NCI-H1105 (cell line): ENCODE data around the gene SCN3B.

ENCODE experiments used
- DNase-seq: peaks from one replicate; lab custom pipeline; 2025; lab: John Stamatoyannopoulos, UW

SCN3B gene

DNA sequence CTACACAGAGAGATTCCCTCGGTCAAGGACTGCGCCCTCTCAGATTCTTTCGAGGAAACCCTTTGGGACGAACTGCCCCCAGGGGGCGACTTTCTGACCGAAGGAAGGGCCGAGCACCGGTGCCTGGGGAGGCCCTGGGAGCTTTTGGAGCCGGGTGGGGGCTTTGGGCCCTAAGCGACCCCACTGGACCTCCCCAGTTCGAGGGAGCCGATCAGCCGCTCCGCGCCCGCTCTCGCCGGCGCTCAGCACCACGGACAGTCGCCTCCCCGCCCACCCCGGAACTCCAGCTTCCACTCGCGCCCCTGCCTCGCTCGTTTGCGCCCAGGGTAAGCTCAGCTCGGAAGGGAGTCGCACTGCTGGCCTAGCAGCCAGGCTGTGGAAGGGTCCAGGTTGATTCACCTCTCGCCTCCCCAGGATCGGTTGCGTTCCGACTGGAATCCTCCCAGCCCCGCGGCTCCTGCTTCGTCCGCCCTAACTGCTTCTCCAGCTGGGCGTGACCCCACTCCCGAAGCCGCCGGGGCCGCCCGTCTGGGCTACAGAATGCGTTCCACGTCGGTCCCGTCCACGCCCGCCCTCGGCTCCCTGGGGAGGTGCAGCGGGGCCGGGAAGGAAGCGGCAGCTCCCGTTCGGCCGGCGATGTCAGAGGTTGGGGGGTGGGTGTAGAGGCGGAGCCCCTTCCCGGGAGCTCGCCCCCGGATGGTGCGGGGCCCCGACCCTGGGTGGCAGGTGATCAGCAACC is 428 bp downstream of the SCN3B start:
- DNase-seq: peak; percentile 75

DNA sequence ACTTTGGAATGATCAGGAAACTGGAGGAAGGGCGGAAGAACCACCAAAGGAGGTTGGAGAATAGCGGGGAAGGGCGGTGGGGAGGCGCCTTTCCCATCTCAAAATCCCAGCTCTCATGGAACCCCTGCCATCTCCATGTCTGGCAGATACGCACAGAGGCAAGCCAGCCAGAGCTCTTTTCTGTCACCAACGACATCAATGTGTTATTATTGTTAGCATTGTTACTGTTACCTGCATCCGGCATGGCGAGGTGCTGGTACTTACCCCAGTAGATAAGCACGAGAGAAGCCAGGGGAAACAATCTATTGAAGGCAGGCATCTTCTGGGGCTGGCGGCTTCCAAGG is 969 bp downstream of the SCN3B start:
- DNase-seq: no peak

DNA sequence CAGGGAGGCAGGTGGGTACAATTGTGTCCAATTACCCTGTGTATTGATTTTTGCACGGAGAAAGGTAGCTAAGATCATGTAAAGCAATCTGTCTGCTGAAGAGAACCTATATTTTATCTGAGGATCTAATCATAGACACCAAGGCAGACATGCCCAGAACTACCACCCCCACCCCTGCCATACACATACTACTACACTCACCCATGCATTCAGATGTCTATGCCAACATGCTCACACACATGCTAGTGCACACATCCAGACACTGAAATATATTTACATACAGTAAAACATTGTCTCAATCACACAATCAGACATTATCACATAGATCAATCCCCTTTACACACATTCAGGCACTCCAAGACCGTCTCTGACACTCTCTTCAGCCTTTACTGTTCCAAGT is 1.8 kb downstream of the SCN3B start:
- DNase-seq: no peak

DNA sequence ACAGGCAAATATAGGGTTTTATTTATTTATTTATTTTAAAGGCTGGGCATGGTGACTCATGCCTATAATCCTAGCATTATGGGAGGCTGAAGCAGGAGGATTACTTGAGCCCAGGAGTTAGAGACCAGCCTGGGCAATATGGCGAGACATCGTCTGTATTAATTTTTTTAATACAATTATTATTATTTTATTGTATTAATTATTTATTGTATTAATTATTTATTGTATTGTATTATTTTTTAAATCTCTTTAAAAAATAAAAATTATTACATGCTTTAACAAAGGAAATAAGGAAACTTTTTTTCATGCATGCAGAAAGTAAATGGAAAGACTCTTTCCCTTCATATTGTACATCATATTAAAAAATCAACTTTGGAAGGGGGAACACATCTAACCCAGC is 3.5 kb downstream of the SCN3B start:
- no peak for DNase-seq

DNA sequence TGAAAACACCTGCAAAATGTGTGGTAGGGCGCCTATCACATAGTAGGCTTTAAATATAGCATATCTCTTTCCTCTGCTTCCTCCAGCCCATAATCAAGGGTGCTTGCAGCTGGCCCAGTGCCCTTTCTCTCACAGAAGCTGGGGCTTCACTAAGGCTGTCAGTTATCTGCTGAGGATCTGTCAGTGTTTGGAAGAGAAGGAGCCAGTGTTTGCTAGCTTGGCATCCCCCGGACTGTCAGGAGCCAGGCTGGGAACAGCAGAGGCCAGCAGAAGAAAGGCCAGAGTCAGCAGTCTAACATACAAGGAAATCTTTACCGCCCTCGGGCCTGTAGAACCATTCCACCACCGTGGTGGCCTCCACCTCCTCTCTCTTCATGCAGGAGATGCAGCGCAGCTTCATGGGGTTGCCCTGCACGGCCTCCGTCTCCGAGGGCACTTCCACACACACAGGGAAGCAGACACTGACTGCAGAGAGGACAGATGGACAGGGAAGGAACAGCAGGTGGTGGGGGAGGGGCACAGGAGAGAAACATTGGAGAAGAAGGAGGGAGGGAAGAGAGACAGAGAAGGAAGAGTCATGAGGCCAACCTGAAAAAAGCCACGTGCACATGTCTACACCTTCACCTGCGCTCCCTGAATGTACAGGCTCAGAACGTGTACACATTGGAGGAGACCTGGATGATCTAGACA is 9.0 kb downstream of the SCN3B start:
- DNase-seq: no peak

DNA sequence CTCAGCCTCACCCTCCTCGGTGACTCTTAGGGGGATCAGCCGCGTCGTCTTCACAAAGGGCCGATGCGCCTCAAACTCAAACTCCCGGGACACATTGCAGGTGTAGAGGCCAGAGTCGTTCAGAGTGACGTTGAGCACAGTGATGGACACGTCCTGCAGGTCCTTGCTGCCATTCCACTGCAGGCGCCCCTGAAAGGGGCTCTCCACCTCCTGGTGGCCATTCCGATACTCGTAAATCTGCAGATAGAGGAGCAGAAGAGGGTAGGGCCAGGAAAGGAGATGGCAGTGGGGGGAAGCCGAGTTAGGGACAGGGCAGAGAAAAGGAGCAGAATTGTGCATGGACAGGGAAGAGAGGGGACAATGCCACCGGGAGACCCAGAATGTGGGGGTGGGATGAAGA is 12.0 kb downstream of the SCN3B start:
- no peak for DNase-seq

DNA sequence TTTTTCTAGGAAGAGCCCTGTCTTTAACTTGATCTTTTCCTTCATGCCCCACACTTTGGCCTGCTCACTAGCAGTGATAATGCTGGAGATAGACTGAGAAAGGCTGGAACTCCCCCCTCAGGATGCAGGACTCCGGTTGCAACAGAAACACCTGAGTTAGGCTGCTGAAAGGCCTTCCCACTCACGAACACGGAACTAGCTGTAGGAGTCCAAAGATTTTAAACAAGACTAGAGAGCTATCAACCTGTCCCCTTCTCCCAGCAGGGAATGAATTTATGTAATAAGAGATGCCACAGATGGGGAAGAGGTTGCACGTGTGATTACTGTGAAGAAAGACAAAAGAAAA is 13.0 kb downstream of the SCN3B start:
- DNase-seq: no peak

DNA sequence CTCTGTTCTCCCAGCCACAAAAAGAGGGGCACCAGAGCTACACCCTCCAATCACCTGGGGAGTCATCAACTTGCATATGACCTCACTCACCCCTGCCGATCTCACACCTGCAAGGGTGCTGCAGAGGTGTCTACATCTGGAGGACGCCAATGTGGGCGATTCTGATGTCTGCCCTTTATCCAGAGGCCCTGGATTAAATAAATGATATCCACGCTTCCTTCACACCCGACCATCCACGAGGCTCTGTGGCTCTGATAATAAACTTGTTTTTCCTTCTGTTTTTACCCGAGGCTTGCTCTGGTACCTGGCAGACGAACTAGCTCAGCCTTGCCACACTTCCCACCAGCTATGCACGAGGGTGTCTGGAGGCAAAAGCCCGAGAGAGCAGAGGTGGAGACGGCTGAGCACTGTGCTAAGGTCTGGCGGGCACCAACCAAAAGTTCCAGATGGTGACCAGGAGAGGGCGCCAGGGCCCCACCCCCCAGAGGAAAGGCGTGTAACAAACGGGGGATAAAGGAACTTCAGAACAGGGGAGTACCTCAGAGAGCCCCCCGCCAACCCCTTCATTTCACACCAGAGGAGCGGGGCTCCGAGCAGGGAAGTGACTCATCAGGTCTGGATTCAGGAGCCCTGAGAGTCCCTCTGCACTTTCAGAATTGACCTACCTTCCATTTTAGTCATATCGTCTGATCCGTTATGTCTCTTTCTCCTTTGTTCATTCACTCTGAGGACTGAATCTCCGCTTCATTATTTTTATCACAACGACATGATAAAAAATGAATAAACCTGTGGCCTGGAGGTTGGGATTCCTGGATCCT is 13.5 kb downstream of the SCN3B start:
- peak; percentile 63 for DNase-seq

DNA sequence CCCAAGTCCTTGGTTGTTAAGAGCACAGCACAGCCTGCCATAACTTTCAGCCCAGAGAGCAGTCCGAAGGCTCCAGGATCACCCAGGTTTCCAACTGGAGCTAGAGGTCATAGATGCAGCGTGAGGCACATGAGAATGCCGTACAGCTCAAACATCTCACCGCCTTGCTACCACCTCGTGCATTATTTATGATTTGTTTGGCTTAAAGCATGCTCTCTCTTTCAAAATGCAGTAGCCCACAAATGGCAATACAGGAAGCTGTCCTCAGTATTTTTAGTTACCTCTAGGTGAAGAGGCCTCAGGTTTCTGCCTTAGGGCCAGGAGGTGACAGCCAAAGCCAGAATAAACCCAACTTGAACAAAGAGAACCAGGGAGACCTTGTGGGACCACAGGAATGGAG is 14.4 kb downstream of the SCN3B start:
- DNase-seq: no peak

DNA sequence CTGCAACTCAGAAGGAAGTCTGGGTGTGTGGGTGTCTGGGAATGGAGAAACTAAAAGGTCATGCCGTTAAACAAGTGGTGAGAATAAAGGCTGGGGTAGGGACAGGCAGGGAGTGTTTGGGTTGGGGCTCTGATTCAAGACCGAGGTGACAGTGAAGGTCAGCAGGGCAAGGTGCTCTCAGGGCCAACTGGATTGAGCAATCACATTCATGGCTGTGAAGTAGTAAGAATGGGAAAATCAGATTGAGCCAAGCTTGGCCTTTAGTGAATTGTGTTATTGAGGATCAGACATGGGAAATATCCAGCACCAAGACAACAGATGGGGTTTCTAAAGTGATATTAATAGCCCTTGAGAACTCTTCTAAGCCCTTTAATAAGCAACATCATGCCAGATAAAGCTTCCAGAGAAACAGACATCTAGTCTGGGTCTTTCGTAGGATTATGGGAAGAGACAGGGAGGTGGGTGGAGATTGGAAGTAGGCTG is 24.3 kb downstream of the SCN3B start:
- no peak for DNase-seq

DNA sequence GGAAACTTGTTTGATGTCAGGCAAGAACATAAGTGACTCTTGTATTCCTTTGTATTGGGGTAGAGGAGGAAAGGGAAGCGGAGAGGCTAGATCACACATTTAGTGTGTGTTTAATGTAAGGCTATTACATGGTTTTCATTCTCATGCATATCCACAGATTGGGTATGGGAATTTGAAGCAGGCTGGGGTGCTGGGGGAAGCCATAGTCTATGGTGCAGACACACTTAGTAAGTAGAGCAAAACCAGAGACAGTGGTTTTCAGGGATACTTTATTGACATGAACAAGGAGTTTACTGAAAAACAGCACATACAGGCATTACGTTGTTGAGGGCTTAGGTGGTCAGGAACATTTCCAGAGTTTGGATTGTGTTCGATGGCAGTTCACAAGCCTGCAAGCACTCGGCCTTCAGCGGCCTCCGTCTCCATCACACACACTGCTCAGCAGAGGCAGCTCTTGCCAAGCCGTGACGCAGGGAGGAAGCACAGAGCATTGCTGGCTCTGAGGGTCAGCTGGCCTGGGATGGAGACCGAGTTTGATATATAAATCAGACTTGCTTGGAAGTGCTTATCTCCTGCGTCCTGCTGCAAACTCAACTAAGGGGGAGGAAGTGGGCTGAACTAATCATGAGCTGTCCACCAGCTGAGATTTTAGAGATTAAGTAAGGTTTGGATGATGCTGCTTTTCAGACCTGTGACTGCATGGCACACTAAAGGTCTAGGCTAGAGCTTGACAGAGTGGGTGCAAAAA is 25.3 kb downstream of the SCN3B start:
- DNase-seq: no peak

DNA sequence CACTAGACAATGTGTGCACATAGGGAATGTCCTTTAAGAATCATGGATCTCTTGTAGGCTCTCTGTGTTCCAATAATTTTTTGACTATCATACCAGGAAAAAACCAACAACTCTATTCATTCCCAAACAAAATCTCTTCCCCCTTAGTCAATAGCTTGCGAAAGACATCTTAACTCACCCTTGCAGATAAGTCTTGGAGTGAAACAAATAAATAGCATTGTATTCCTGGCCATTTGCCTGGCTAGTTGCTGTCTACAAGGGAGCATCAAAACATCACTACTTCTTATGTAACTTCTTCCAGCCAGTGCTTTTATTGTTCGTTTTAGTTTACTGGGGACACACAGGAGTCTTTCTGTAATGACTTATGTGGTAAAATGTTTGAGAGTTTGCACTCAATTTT is 29.4 kb downstream of the SCN3B start:
- no peak for DNase-seq

DNA sequence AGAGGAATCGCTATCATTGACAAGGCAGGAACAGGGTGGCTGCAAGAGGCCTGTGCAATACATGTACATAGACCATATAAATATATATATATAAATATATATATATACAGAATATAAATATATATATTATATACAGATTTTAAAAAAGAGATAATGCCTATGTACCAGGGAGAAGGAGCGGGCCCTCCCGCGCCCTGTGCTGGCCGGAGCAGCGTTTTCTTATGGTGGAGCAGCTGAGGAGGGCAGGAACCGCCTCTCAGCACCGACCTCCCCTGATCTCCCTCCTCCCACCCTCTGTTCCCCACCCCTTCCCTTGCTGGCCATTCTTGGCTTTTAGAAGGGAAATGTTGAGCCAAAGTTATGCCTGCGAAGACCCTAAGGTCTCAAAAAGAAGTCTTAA is 31.8 kb downstream of the SCN3B start:
- no peak for DNase-seq

DNA sequence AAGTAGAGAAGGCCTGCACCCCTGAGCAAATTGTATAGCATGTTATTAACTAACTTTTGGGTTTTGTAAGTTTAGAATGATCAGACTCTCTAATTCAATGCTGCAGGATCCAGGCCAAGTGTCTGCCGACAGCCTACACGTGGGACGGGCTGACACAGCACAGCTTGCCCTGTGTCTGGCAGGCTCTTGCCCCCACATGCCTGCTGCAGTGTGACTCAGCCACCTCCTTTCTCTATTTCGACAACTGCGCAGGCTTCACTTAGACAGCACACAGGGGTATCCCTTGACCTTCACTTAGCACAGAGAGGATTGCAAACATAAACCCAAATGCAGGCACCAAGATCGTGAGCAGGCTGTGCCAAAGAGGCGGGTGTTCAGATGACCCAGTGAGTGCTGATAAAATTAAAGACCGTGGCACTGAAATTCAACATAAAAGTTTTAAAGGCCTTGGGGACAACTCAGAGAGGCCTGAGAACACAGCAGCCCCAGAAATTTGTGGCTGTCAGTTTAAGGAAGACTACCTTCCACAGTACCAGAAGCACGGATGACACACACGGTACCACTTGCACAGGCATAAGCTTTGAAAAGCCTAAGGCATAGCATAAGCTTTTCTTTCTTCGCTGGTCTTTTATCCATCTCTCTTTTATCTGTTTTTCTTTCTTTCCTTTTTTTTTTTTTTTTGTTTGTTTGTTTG is 37.8 kb downstream of the SCN3B start:
- DNase-seq: no peak

DNA sequence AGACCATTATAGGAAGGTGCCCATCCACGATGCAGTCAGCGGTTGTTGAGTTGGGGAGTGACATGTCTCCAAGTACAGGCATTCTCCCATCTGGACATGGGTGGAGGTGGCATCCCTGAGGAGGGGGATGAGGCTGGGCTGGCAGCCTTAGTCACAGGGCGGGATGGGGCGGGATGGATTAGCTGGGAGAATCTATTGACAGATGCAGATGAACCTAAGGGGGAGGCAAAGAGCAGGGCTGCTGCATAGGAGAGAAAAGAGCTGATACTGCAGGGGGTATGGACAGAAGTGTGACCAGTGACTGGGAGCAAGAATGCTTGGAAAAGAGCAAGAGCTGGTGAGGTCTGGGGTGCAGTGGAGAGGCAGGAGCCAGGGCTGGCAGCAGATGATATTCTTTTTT is 42.7 kb downstream of the SCN3B start:
- no peak for DNase-seq

DNA sequence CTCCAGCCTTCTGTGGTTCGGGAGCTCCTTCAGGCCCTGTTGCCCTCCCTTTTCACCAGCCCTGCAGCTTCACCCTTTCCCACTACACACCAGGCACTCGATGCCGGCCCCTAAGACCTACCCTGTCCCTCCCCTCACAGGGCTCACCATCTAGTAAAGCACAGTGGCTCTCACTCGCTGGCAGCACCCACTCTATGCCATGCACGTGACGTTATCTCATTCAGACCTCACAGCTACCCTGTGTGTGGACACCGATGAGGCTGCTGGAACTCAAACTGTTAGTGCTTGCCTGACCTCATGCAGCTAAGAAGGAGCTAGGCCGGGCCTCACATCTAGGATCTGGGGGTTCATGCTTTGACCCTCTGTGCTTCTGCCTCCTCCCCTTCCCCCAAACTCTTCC is 45.5 kb downstream of the SCN3B start:
- no peak for DNase-seq

DNA sequence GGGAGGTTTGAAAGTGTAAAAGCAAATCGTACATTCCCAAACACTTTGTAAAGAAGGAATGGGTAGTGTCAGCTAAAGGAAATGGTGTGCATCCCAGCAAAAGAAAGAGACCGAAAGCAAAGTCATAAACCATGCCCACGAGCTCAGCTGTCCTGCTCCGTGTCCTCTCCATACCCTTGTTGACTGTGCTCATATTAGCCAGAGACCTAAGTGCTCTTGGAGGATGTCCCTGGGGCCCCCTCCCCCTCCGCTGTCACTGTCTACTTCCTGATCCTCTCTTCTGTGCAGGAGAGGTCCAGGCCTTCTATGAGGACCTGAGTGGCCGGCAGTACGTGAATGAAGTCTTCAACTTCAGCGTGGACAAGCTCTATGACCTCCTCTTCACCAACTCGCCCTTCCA is 46.1 kb downstream of the SCN3B start:
- no peak for DNase-seq

DNA sequence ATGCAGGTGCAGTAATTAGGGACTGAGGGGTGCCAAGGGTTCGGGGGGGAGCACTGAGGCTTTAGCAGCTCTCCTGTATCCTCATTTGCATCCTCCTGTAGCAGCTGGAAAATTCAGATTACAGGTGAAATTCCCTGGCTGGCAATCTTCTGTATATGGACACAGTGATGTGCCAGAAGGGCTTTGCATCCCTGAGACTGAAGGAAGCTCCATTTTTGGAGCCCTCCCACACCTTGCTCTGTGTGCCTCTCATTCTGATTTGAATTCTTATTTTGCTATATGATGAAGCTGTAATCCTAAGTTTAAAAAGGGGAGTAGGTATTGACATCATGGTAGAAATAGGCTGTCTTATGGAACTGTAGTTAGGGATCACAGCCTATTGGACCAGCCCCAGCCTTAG is 46.6 kb downstream of the SCN3B start:
- DNase-seq: no peak

DNA sequence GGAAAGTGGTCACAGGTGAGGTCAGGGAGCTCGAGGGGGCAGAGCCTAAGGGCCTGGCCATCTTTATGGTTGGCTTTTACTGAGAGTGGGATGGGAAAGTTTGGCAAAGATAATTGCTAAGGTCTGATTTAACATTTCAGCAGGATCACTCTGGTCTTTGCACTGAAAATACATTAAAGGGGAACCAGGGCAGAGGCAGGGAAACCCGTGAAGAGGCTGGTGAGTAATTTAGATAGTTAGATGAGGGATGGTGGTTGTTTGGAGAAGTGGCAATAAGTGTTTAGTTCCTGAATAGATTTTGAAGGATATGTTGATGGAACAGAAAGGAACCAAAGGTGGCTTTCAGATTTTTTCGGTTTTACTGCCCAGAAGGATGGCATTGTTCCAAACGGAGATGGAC is 50.8 kb downstream of the SCN3B start:
- no peak for DNase-seq

DNA sequence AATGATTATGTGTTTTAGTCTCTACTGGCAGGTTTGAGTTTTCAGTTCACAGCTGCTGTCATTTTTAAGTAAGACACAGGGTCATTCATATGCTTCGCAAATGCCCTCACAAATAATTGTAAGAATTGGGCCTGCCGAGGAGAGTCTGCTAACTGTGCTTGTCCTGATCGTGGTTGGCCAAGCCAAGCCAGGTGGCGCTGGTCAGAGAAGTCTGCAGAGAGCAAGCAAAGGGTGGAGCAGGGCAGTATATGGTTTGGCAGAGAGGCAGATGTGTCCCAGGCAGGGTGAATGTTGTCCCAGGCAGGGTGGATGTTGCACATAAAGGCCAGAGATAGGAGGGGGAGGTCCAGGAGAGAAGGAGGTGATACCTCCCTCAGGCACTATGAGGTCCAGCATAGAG is 52.7 kb downstream of the SCN3B start:
- DNase-seq: no peak

DNA sequence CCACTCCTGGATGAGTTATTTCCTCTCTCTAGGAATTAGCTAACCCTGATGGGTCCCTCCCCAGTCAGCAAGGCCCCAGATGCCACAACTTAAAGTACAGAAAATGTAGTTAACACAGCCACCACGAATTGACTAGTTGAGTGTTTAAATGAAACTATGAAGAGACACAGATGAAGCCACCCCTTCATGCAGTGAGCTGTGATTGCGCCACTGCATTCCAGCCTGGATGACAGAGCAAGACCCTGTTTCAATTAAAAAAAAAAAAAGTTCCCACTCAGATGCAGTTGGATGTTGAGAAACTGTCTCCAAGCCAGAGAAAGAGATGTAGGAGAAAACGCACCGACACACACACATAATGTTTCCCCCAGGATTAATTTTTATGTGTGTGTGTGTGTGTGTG is 53.3 kb downstream of the SCN3B start:
- DNase-seq: no peak

DNA sequence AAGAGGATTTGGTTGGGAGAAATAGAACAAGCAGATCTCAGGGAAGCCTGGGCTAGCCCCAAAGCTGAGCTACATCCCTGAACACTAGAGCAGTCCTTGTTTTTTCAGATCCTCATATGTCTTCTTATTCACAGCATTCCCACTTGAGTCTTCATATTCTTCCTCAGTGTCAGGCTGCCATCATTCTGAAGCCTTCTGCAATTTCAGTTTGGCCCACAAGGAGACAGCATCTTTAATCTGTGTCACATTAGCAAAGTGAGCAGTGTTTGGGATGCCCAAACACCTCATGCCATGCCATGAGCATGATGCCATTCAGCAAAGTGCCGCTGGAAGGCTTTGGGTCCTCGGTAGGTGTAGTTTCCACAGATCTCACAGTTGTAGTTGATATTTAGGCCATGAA is 56.6 kb downstream of the SCN3B start:
- no peak for DNase-seq
